ENCODE measurements around the gene TRABD2B.

Gene TRABD2B

GRCh38 chr1:47729685-47730084 is 267.5 kb downstream of the TRABD2B start:
- Mint-ChIP-seq H3K36me3 (no peaks in the 10 kb centered on the region), H3K4me3 (no peak overlapping the region), H3K9me3 (no peaks in the 10 kb centered on the region), H3K4me1 (peaks cover 5% of the 10 kb centered on the region), H3K27ac (no peak overlapping the region)
- DNase-seq (ENCODE audit: low spot score in 2 of 2) = no peak
- no peak for ATAC-seq

GRCh38 chr1:47727697-47728085 is 269.5 kb downstream of the TRABD2B start:
- ATAC-seq (no peak), DNase-seq (ENCODE audit: low spot score in 2 of 2) (no peak)
- no peak overlapping the region for H3K4me3 Mint-ChIP-seq
- no peaks in the 10 kb centered on the region for H3K36me3 Mint-ChIP-seq
- no peaks in the 10 kb centered on the region for H3K9me3 Mint-ChIP-seq
- peaks cover 5% of the 10 kb centered on the region for H3K4me1 Mint-ChIP-seq
- H3K27ac Mint-ChIP-seq = no peak overlapping the region

DNA sequence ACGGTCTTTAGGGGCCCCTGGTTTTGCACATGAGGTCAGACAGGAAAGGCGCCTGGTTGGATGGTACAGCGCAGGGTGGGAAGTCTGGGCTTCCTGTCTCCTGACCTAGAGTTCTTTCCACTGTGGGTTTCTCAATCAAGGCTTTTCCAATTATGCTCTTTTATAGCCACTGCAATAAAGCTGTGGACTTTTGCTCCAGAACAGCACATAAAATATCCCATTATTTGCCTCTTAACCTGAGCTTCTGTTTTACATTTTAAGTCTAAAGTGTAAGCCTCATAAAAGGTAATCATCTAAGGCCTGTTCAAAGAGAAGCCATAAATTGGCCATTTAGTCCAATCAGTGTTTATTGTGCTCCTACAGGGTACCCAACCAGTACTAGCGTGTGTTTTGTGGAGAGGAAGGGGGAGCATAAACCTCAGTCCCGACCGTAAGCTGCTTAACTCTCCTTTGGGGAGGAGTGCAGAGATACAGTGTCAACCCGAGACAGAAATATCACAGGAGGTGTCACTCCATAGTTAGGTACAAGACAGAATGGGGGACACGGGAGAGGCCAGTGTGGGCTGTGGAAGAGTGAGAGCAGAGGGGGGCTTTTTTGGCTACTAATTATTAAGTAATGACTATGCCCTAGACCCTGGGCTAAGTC is 270.0 kb downstream of the TRABD2B start:
- ATAC-seq = no peak
- H3K4me3 Mint-ChIP-seq = no peak overlapping the region
- no peak for DNase-seq (ENCODE audit: low spot score in 2 of 2)
- H3K27ac Mint-ChIP-seq = no peak overlapping the region
- no peaks in the 10 kb centered on the region for H3K9me3 Mint-ChIP-seq
- H3K36me3 Mint-ChIP-seq = no peaks in the 10 kb centered on the region
- H3K4me1 Mint-ChIP-seq = peaks cover 5% of the 10 kb centered on the region

DNA sequence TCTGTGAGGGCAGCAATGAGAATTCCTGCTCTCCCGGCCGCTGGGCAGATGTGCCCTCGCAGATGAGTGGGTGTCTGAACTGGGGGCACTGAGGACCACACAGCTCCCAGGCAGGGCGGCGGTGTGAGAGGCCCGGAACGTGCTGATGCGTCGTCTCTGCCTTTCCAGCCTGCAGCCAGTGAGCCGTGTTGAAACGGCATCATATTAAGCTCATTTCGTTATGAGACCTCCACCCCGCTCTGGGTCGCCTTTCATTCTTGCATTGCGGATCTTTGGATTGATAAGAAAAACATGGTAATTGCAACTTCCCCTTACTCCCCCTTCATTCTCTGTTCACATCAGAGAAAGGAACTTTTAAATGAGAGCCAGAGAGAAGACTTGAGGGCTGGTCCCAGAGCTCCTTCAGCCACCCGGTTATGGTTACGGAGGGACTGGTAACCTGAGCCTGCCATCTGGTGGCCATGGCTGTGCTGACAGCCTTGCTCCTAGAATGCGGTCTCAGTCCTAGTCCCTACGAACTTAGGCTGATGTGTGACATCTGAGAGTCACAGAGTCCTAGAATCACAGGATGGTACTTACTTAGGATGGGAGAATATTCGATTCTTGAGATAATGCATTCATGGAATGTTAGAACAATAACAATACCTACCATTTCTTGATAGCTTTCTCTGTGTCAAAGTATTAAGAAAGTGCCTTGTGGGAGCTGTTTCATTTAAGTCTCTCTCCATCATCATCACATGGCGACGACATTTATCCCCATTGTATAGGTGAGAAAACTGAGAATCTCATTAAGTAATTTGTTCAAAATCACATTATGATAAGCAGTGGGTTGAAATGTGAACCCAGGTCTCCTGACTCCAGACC is 271.0 kb downstream of the TRABD2B start:
- ATAC-seq = peak; percentile 80

DNA sequence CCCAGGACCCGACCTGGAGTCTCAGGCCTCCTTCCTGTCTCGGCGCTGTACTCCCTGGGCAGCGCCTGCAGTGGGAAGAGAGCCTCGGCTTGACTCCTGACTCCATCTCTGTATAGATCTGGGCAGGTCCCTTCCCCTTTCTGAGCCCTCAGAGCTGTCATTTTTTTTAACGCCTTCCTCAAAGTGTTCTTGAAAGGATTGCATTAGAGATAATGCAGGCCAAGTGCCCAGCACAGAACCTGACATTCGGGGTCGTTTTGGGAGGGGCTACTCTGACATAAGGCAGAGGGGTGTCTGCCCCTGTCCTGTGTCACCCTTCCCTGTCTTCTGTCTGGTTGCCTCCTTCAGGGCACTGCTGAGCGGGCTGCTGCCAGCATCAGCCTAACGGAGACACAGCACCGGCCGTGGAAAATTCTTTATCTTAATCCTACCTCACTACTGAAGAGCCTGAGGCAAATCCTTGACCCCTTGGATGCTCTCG is 271.6 kb downstream of the TRABD2B start:
- ATAC-seq = no peak
- Mint-ChIP-seq H3K4me3 (peak overlapping the region; percentile 46), H3K36me3 (no peaks in the 10 kb centered on the region), H3K9me3 (no peaks in the 10 kb centered on the region), H3K27ac (no peak overlapping the region), H3K4me1 (peaks cover 5% of the 10 kb centered on the region)
- no peak for DNase-seq (ENCODE audit: low spot score in 2 of 2)

More for the DNA sequence above, 271.0 kb downstream of the TRABD2B start:
- Mint-ChIP-seq H3K4me3 (peak overlapping the region; percentile 46), H3K9me3 (no peaks in the 10 kb centered on the region), H3K36me3 (no peaks in the 10 kb centered on the region), H3K4me1 (peaks cover 5% of the 10 kb centered on the region), H3K27ac (no peak overlapping the region)
- DNase-seq (ENCODE audit: low spot score in 2 of 2) = peak; percentile 36 to 74

GRCh38 chr1:47725000-47725473 is 272.1 kb downstream of the TRABD2B start:
- Mint-ChIP-seq H3K4me1 (peaks cover 5% of the 10 kb centered on the region), H3K9me3 (no peaks in the 10 kb centered on the region), H3K27ac (no peak overlapping the region), H3K4me3 (no peak overlapping the region), H3K36me3 (no peaks in the 10 kb centered on the region)
- ATAC-seq (no peak), DNase-seq (ENCODE audit: low spot score in 2 of 2) (no peak)

DNA sequence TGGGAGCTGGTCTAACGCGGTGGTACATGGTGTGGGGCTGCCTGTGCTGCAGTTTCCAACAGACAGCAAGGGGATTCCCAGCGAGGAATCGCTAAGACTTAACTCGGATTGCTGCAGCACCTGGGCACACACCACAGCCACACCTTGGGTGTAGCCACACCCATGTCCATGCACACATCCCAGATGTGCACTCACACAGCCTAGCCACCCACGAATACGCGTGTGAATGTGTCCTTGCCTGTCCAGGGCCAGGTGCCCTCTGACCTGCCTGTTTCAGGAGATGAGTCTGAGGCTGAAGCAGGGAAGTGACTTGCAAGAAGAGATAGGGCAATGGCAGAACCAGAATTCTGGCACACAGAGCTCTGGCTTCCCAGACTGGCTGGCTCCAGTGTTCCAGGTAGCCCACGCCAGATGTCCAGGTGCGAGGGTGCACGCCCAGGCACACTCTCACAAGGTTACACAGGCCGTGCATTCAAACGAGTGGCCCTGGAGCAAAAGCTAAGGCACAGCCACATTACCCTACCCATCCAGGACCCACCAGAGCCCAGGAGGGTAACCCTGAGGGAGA is 272.7 kb downstream of the TRABD2B start:
- no peak for DNase-seq (ENCODE audit: low spot score in 2 of 2)
- Mint-ChIP-seq H3K36me3 (no peaks in the 10 kb centered on the region), H3K9me3 (no peaks in the 10 kb centered on the region), H3K4me3 (no peak overlapping the region), H3K27ac (no peak overlapping the region), H3K4me1 (peaks cover 5% of the 10 kb centered on the region)
- ATAC-seq = no peak

GRCh38 chr1:47722909-47723580 is 274.1 kb downstream of the TRABD2B start:
- H3K27ac Mint-ChIP-seq = no peak overlapping the region
- no peak for ATAC-seq
- no peak overlapping the region for H3K4me3 Mint-ChIP-seq
- no peak for DNase-seq (ENCODE audit: low spot score in 2 of 2)
- H3K4me1 Mint-ChIP-seq = peaks cover 5% of the 10 kb centered on the region
- no peaks in the 10 kb centered on the region for H3K36me3 Mint-ChIP-seq
- H3K9me3 Mint-ChIP-seq = no peaks in the 10 kb centered on the region

GRCh38 chr1:47722101-47722500 is 275.1 kb downstream of the TRABD2B start:
- Mint-ChIP-seq H3K27ac (no peak overlapping the region), H3K9me3 (no peaks in the 10 kb centered on the region), H3K4me1 (peaks cover 5% of the 10 kb centered on the region), H3K4me3 (no peak overlapping the region), H3K36me3 (no peaks in the 10 kb centered on the region)
- ATAC-seq (no peak), DNase-seq (ENCODE audit: low spot score in 2 of 2) (no peak)

DNA sequence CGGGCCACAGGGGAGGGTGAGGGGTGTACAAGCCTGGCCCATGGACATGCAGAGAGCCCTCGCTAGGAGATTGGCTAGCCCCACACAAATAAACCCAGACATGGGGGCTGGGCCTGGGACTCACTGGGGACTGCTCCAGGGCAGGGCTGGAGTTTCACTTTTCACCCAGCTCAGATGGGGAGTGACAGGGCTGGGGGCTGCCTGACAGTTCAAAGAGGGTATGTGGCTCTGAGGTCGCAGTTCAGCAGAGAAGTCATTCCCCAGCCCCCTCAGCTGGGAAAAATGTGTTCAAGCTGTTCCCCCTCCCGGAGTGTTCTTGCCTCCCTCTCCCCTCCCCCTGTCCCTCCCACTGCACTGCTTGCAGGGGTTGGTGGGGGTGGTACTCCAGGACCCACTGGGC is 277.1 kb downstream of the TRABD2B start:
- no peaks in the 10 kb centered on the region for H3K9me3 Mint-ChIP-seq
- H3K27ac Mint-ChIP-seq = no peak overlapping the region
- H3K4me1 Mint-ChIP-seq = no peaks in the 10 kb centered on the region
- DNase-seq (ENCODE audit: low spot score in 2 of 2) = no peak
- no peaks in the 10 kb centered on the region for H3K36me3 Mint-ChIP-seq
- no peak for ATAC-seq
- no peak overlapping the region for H3K4me3 Mint-ChIP-seq

GRCh38 chr1:47717341-47717740 is 279.8 kb downstream of the TRABD2B start:
- Mint-ChIP-seq H3K4me1 (no peaks in the 10 kb centered on the region), H3K4me3 (no peak overlapping the region), H3K27ac (no peak overlapping the region), H3K36me3 (no peaks in the 10 kb centered on the region), H3K9me3 (no peaks in the 10 kb centered on the region)
- no peak for ATAC-seq
- no peak for DNase-seq (ENCODE audit: low spot score in 2 of 2)

GRCh38 chr1:47713975-47714767 is 283.0 kb downstream of the TRABD2B start:
- DNase-seq (ENCODE audit: low spot score in 2 of 2) (no peak), ATAC-seq (no peak)
- Mint-ChIP-seq H3K27ac (no peak overlapping the region), H3K4me1 (peaks cover under 1% of the 10 kb centered on the region), H3K36me3 (no peaks in the 10 kb centered on the region), H3K9me3 (no peaks in the 10 kb centered on the region), H3K4me3 (no peak overlapping the region)

DNA sequence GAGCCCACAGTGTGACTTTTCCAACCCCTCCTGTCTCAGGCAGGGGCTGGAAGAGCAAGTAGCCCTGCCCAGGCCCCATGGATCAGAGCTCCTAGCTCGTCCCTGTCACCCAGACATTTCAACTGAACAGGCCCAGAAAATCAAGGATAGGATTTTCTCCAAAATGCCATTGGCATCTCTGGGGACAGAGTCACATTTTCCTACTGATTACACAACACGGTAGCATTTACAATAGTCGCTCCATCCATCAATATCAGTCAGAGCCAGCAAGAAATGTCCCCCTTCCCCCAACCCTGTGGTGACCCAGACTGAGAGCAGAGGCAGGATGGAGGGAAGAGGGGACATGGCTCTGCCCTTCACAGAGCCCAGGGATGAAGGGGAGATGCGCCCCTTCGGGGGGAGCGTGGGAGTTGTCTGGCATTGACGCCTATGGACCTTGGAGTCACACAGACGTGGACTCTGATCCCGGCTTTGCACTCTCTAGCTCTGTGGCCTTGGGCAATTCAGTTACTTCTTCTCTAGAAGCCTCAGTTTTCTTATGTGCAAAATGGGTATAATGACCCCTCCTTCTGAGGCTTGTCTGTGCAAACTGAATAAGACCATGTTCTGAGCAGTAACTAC is 283.7 kb downstream of the TRABD2B start:
- Mint-ChIP-seq H3K9me3 (no peaks in the 10 kb centered on the region), H3K36me3 (no peaks in the 10 kb centered on the region), H3K27ac (no peak overlapping the region), H3K4me3 (no peak overlapping the region), H3K4me1 (peaks cover 8% of the 10 kb centered on the region)
- no peak for DNase-seq (ENCODE audit: low spot score in 2 of 2)
- ATAC-seq = no peak

DNA sequence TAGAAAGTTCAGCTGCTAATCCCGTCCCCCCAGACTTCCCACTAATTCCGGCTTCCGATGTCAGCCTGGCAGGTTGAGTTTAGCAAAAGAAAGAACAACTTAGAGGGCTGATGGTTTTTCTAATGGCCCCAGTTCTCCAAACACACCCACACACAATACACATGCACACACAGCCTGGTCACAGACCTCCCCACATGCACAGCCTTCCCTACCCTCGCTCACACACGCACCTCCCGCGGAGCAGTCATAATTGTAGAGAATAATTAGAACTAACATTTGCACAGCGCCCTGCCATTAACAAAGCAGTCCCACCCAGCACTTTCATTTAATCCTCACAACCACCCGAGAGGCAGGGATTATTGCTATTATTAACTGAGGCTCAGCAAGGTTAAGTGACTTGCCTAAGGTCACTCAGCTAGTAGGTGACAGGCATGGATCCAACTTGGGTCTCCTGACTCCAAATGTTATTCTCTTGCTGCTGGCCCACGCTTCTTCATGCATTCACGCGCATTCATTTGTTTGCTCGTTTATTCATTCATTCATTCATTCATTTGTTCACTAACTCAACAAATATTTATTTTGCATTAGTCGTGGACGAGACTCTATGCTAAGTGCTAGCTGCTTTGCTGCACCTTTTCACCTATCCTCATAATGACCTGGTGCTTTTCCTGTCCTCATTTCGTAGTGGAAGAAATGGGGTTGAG is 284.4 kb downstream of the TRABD2B start:
- no peak for DNase-seq (ENCODE audit: low spot score in 2 of 2)

More for the DNA sequence above, 284.4 kb downstream of the TRABD2B start:
- Mint-ChIP-seq H3K27ac (no peak overlapping the region), H3K4me3 (no peak overlapping the region), H3K36me3 (no peaks in the 10 kb centered on the region), H3K4me1 (peaks cover 14% of the 10 kb centered on the region), H3K9me3 (no peaks in the 10 kb centered on the region)
- no peak for ATAC-seq
